ENCODE measurements around the gene KBTBD12.

GRCh38 chr3:127997016-127997415, 82.0 kb downstream of the KBTBD12 start:
- TF ChIP-seq CTCF (IDR thresholded peaks at IDR 0.05) (no peak), POLR2A (IDR thresholded peaks at IDR 0.05) (no peak)

All from heart left ventricle (tissue), 13 donors.